ENCODE data around the gene UNC5B. TPM values are rescaled to one million over a fixed set of nuclear protein-coding genes. Genes with fewer than 3 reads are reported as not detected.

UNC5B gene
- total RNA-seq, 1 experiment from 2014 or later, result 9.9 TPM

DNA sequence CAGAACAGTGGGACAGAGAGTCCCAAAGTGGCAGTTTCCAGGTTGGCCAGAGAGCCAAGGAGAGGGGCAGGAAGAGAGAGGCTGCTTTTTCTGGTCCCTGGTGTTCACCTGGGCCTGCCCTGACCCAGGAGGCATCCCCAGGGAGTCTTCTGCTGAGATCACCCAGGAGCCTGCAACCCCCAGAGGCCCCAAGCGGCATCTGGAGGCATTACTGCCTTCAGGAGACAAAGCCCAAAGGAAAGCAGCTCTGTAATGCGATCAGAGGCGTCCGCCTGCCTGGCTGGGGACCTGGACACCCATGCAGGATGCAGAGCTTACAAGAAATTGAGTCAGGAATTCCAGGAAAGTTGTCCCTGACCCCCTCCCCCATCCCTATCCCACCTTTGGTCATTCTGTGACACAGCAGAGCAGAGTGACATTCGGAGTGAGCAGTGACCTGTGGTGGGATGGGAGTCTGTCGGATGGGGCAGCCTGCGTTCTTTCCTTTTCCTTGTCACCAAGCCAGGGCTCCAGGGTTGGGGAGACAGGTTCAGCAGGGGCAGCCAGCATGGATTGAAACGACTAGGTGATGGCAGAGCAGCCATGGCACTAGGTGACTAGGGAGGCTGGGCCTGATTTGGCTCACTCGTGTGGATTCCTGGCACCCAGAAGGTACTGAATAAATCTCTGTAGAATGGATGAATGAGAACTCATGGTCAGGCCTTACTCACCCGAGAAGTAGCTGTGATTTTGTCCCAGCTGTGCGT is 10.4 kb downstream of the UNC5B start:
- TF ChIP-seq, protein P1, sequence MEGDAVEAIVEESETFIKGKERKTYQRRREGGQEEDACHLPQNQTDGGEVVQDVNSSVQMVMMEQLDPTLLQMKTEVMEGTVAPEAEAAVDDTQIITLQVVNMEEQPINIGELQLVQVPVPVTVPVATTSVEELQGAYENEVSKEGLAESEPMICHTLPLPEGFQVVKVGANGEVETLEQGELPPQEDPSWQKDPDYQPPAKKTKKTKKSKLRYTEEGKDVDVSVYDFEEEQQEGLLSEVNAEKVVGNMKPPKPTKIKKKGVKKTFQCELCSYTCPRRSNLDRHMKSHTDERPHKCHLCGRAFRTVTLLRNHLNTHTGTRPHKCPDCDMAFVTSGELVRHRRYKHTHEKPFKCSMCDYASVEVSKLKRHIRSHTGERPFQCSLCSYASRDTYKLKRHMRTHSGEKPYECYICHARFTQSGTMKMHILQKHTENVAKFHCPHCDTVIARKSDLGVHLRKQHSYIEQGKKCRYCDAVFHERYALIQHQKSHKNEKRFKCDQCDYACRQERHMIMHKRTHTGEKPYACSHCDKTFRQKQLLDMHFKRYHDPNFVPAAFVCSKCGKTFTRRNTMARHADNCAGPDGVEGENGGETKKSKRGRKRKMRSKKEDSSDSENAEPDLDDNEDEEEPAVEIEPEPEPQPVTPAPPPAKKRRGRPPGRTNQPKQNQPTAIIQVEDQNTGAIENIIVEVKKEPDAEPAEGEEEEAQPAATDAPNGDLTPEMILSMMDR (conservative IDR thresholded peaks at IDR 0.05; ENCODE audit: low read depth, low read length), result no peak
- TF ChIP-seq EZH2 (IDR thresholded peaks at IDR 0.05; ENCODE audit: borderline replicate concordance, low read depth, low read length, poor library complexity, severe bottlenecking), result no peak
- POLR2A ChIA-PET (ENCODE audit: low non-redundant PET), result no interaction called here
- intact Hi-C loops (cut with micrococcal nuclease; ENCODE audit: unreplicated experiment), result no loop called here
- peak overlapping the region; percentile 46 for H3K27ac ChIP-seq (ENCODE audit: low read depth, low read length, poor library complexity, severe bottlenecking)
- H3K36me3 ChIP-seq (ENCODE audit: insufficient read depth, low read length, poor library complexity, severe bottlenecking), result no peaks in the 10 kb centered on the region
- H3K4me3 ChIP-seq (ENCODE audit: low read depth, low read length, poor library complexity, severe bottlenecking), result no peak overlapping the region
- H3K27me3 ChIP-seq (replicated peaks; ENCODE audit: insufficient read depth, low read depth, low read length, poor library complexity), result no peaks in the 10 kb centered on the region
- peaks cover 43% of the 10 kb centered on the region for H3K4me1 ChIP-seq (ENCODE audit: insufficient read depth, low read length, poor library complexity, severe bottlenecking)
- no peaks in the 10 kb centered on the region for H3K9me3 ChIP-seq (ENCODE audit: low read depth, low read length, poor library complexity, severe bottlenecking)
- no TSS peak for BruUV-seq (replicated peaks)
- no peak for DNase-seq (ENCODE audit: low spot score)
- CTCF ChIA-PET, result no interaction called here

DNA sequence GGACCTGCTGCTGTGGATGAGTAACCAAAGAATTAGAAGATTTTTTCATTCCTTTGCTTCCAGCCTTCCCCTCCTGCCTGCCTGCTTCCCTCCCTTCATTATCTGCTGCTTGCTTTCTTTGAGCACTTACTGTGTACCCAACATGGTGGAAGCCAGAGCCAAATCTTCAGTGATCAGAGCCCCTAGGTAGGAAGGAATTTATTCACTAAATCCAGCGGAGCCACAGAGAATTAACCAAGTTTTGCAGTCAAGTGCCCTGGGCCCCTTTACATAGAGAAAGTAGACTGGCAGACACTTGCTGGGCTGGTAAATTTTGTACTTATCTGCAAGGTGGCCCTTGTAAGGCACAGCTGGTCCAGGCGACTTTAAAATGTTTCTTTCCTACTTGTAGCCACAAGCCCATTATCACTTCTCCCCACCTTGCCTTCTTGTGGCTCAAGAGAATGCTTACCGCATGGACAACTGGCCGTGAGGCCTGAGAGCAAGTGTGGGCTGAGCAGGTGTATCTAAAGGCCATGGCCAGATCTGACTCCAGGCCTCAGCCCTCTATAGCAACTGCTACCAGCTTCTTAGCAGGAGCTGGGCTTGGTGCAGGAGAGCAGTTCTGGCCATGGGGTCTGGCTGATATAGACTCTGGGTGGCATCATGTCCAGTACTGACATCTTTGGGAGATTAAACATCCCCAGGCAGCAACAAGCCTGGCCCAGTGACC is 11.1 kb downstream of the UNC5B start:
- CTCF ChIA-PET, result no interaction called here
- no peaks in the 10 kb centered on the region for H3K9me3 ChIP-seq (ENCODE audit: low read depth, low read length, poor library complexity, severe bottlenecking)
- no peak for TF ChIP-seq EZH2 (IDR thresholded peaks at IDR 0.05; ENCODE audit: borderline replicate concordance, low read depth, low read length, poor library complexity, severe bottlenecking)
- TF ChIP-seq, protein P1 (conservative IDR thresholded peaks at IDR 0.05; ENCODE audit: low read depth, low read length), result no peak
- no peak for DNase-seq (ENCODE audit: low spot score)
- H3K36me3 ChIP-seq (ENCODE audit: insufficient read depth, low read length, poor library complexity, severe bottlenecking), result no peaks in the 10 kb centered on the region
- no peak overlapping the region for H3K4me3 ChIP-seq (ENCODE audit: low read depth, low read length, poor library complexity, severe bottlenecking)
- POLR2A ChIA-PET (ENCODE audit: low non-redundant PET), result no interaction called here
- intact Hi-C loops (cut with micrococcal nuclease; ENCODE audit: unreplicated experiment), result no loop called here
- no peaks in the 10 kb centered on the region for H3K27me3 ChIP-seq (replicated peaks; ENCODE audit: insufficient read depth, low read depth, low read length, poor library complexity)
- peak overlapping the region; percentile 35 for H3K27ac ChIP-seq (ENCODE audit: low read depth, low read length, poor library complexity, severe bottlenecking)
- BruUV-seq (replicated peaks), result no TSS peak
- H3K4me1 ChIP-seq (ENCODE audit: insufficient read depth, low read length, poor library complexity, severe bottlenecking), result peaks cover 37% of the 10 kb centered on the region

DNA sequence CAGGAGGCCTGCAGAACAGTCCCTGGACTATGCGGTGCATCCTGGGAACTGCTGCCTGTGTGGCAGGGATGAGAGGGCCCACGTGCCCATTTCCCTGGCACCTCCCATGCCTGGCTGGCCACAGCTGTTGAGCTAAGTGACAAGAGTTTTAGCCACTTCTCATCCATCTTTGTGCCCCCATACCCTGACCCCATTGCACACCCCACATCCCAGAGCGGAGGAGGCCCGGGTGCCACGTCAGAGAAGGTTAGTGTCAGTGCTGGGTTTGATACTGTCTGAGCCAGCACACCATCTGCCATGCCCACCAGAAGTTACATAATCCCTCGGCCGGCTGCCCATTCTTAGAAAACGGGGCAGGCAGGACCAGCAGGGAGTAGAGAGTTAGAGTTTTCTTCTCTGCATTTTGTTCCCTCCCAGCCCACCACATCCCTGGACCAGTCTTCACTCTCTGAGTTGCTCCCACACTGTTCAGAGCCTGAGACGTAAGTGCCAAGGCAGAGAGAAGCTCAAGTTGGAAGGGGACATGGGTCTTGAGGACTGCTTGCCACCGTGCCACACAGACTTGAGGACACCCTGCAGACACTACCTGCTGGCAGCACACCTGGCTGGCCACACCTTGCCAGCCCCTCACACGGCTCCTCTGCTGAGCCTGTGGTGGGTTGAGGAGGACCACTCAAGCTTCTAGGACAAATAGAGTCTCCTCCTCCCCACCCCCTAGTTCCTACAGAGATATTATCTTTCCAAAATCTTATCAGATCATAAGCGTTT is 13.1 kb downstream of the UNC5B start:
- ChIA-PET POLR2A (ENCODE audit: low non-redundant PET) (no interaction called here), CTCF (no interaction called here)
- Histone ChIP-seq H3K27me3 (replicated peaks; ENCODE audit: insufficient read depth, low read depth, low read length, poor library complexity) (no peaks in the 10 kb centered on the region), H3K9me3 (ENCODE audit: low read depth, low read length, poor library complexity, severe bottlenecking) (no peaks in the 10 kb centered on the region), H3K27ac (ENCODE audit: low read depth, low read length, poor library complexity, severe bottlenecking) (no peak overlapping the region), H3K36me3 (ENCODE audit: insufficient read depth, low read length, poor library complexity, severe bottlenecking) (no peaks in the 10 kb centered on the region), H3K4me3 (ENCODE audit: low read depth, low read length, poor library complexity, severe bottlenecking) (no peak overlapping the region), H3K4me1 (ENCODE audit: insufficient read depth, low read length, poor library complexity, severe bottlenecking) (peaks cover 29% of the 10 kb centered on the region)
- intact Hi-C loops (cut with micrococcal nuclease; ENCODE audit: unreplicated experiment), result no loop called here
- TF ChIP-seq, protein P1 (conservative IDR thresholded peaks at IDR 0.05; ENCODE audit: low read depth, low read length), result no peak
- no peak for TF ChIP-seq EZH2 (IDR thresholded peaks at IDR 0.05; ENCODE audit: borderline replicate concordance, low read depth, low read length, poor library complexity, severe bottlenecking)
- no TSS peak for BruUV-seq (replicated peaks)
- no peak for DNase-seq (ENCODE audit: low spot score)

Data from A673 (cell line).